Measurements from ENCODE around the gene FASTKD1.

FASTKD1 gene

GRCh38 chr2:169523681-169524080 is 50.0 kb downstream of the FASTKD1 start:
- no peak for ATAC-seq

GRCh38 chr2:169520896-169521295 is 52.8 kb downstream of the FASTKD1 start:
- ATAC-seq, result no peak
- TF ChIP-seq ZFP30 (CRISPR knock-in tag; IDR thresholded peaks at IDR 0.05), result no peak
- TF ChIP-seq GLIS3 (CRISPR knock-in tag; IDR thresholded peaks at IDR 0.05), result no peak
- TF ChIP-seq PPARA (CRISPR knock-in tag; IDR thresholded peaks at IDR 0.05; ENCODE audit: borderline replicate concordance), result no peak
- no peak for TF ChIP-seq SNAI2 (CRISPR knock-in tag; IDR thresholded peaks at IDR 0.05)
- no peak for TF ChIP-seq POU6F1 (CRISPR knock-in tag; IDR thresholded peaks at IDR 0.05; ENCODE audit: borderline replicate concordance, low read depth)
- no peak for TF ChIP-seq CSRNP3 (CRISPR knock-in tag; IDR thresholded peaks at IDR 0.05)
- TF ChIP-seq CSDC2 (CRISPR knock-in tag; IDR thresholded peaks at IDR 0.05), result no peak
- TF ChIP-seq ZNF70 (CRISPR knock-in tag; IDR thresholded peaks at IDR 0.05), result no peak
- TF ChIP-seq ARNTL (CRISPR knock-in tag; IDR thresholded peaks at IDR 0.05; ENCODE audit: borderline replicate concordance, low read depth), result no peak
- TF ChIP-seq ISL1 (CRISPR knock-in tag; IDR thresholded peaks at IDR 0.05), result no peak
- no peak for TF ChIP-seq ZFP3 (CRISPR knock-in tag; IDR thresholded peaks at IDR 0.05)
- TF ChIP-seq ESRRG (CRISPR knock-in tag; IDR thresholded peaks at IDR 0.05), result no peak
- TF ChIP-seq PATZ1 (CRISPR knock-in tag; IDR thresholded peaks at IDR 0.05; ENCODE audit: borderline replicate concordance), result no peak
- no peak for TF ChIP-seq ZNF565 (CRISPR knock-in tag; conservative IDR thresholded peaks at IDR 0.05; ENCODE audit: low read depth)
- no peak for TF ChIP-seq TSHZ2 (CRISPR knock-in tag; IDR thresholded peaks at IDR 0.05)
- no peak for TF ChIP-seq RARB (CRISPR knock-in tag; IDR thresholded peaks at IDR 0.05)
- no peak for TF ChIP-seq OSR1 (CRISPR knock-in tag; IDR thresholded peaks at IDR 0.05)

More at GRCh38 chr2:169523681-169524080, 50.0 kb downstream of the FASTKD1 start:
- no peak for TF ChIP-seq PPARA (CRISPR knock-in tag; IDR thresholded peaks at IDR 0.05; ENCODE audit: borderline replicate concordance)
- no peak for TF ChIP-seq ZFP30 (CRISPR knock-in tag; IDR thresholded peaks at IDR 0.05)
- no peak for TF ChIP-seq PATZ1 (CRISPR knock-in tag; IDR thresholded peaks at IDR 0.05; ENCODE audit: borderline replicate concordance)
- no peak for TF ChIP-seq POU6F1 (CRISPR knock-in tag; IDR thresholded peaks at IDR 0.05; ENCODE audit: borderline replicate concordance, low read depth)
- TF ChIP-seq ZNF565 (CRISPR knock-in tag; conservative IDR thresholded peaks at IDR 0.05; ENCODE audit: low read depth), result no peak
- no peak for TF ChIP-seq CSDC2 (CRISPR knock-in tag; IDR thresholded peaks at IDR 0.05)
- no peak for TF ChIP-seq ISL1 (CRISPR knock-in tag; IDR thresholded peaks at IDR 0.05)
- no peak for TF ChIP-seq ZFP3 (CRISPR knock-in tag; IDR thresholded peaks at IDR 0.05)
- TF ChIP-seq ARNTL (CRISPR knock-in tag; IDR thresholded peaks at IDR 0.05; ENCODE audit: borderline replicate concordance, low read depth), result no peak
- no peak for TF ChIP-seq BACH2 (CRISPR knock-in tag; IDR thresholded peaks at IDR 0.05; ENCODE audit: borderline replicate concordance)
- no peak for TF ChIP-seq OSR1 (CRISPR knock-in tag; IDR thresholded peaks at IDR 0.05)
- TF ChIP-seq ESRRG (CRISPR knock-in tag; IDR thresholded peaks at IDR 0.05), result no peak
- TF ChIP-seq ZNF8 (CRISPR knock-in tag; IDR thresholded peaks at IDR 0.05), result no peak
- no peak for TF ChIP-seq GLIS3 (CRISPR knock-in tag; IDR thresholded peaks at IDR 0.05)
- no peak for TF ChIP-seq CSRNP3 (CRISPR knock-in tag; IDR thresholded peaks at IDR 0.05)
- no peak for TF ChIP-seq RARB (CRISPR knock-in tag; IDR thresholded peaks at IDR 0.05)
